NCI-H187 (cell line): Measurements from ENCODE around the gene CACNA2D4.
"Not testable (repeated sequence)": the region's sequence is repeated elsewhere in the genome, so short reads cannot be mapped to it uniquely, and the experiment has no call there.

Source experiments
- DNase-seq, 2 experiments: peaks; one replicate each; lab custom pipeline; 2025; lab: John Stamatoyannopoulos, UW

The CACNA2D4 gene

DNA sequence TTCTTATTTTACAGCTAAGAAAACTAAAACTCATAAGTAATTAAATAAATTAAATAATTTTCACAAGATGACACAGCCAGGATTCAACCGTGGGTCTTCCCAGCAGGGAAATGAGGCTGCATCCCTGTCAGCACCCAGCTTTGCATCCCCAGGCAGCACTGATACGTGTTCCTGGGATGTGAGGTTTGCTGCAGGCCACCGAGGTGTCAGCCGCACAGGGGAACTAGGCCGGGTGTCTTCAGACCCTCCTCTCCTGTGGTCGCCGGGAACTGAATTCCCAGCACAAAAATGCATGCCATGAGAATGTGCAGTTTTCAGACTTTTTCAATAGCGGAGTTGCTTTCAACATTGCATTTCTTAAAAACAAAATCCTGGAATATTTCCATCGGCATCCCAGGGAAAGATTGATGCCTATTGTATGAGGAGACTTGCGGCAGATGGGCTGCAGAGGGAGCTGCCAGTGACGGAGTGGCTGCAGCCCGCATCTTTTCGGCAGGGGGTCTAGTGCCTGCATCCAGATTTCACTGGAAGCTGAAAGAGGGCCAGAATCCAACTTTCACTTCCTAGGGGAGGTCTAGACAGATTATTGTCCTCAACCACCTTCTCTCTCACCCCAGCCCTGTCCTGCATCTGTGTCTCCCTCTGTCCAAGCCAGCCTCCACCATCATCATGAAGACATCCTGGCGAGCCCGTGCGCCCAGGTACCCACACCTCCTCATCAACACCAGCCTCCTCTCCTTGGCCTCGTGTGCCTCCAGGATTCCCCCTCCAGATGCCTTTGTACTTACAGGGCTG lies 85.5 kb downstream of the CACNA2D4 start:
- DNase-seq = no peak

GRCh38 chr12:1830981-1831963 lies 87.2 kb downstream of the CACNA2D4 start:
- no peak for DNase-seq

DNA sequence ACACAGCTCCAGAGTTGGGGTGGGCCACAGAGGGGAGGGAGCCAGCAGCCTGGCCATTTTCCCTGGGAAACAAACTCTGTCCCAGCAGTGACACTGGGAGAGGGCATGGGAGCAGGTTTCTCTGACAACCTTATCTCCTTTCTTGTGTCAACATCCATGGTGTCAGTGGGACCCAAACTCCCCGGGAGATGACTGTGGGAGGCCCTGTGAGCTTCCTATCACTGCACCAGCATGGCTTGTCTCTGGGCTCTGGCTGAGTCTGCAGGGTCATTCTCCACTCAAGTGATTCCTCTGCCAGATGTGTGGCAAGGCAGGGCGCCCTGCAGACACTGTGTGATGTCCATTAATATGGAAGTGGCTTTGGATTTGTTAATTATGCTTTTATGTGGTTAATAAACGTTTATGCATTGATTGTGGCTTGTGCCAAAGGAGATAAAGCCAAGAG lies 88.0 kb downstream of the CACNA2D4 start:
- no peak for DNase-seq

GRCh38 chr12:1829306-1829900 lies 89.0 kb downstream of the CACNA2D4 start:
- no peak for DNase-seq

- no peak for DNase-seq
Measured at GRCh38 chr12:1828856-1829255, 89.6 kb downstream of the CACNA2D4 start.

DNA sequence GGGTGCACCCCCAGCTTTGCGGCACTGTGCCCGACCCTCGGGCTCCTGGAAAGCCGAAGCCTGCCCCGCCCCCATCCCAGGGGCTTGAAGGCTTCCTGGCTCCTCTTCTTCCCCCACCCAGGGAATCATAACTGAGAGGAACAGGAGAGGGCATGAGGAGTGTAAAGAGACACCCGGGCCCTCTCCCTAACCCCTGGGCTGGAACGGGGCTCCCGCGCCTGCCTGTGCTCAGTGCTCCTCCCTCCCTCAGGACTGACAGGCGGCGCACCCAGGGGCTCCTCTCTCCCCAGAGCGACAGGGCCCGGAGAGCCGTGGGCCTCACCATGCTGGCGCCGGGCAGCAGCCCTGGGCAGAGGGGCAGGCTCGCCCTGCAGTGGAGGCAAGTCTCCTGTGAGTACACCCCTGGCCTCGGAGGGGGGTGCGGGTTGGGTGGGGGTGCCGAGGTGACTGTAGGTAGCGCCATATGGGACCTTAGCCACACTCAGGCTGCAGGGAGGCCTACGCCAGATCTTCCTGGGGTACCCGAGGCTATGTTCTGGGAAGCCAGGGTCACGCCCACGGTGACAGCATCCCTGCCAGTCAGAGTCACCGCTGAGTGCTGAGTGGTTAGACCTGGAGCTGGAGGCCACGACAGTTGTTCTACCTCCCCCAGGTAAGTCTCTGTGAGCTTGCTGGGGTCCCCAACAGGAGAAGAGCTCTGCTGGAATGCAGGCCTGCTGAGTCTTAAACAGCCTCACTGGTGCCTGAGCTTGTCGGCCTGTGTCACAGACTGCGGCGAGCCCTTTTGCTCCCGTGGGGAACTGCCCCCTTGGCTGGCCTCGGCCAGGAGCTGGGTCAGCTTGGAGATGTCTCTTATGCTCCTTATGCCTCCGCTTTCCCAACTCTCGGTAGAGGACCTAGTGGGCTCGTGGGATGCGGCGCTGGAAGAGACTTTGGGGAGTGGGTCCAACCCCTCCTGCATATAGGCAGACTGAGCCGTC lies 90.3 kb downstream of the CACNA2D4 start:
- DNase-seq = no peak

- no peak for DNase-seq
Measured at GRCh38 chr12:1826867-1827705, 91.4 kb downstream of the CACNA2D4 start.

- DNase-seq = no peak
Measured at GRCh38 chr12:1826401-1826800, 92.1 kb downstream of the CACNA2D4 start.

GRCh38 chr12:1825382-1826102 lies 92.9 kb downstream of the CACNA2D4 start:
- DNase-seq = no peak

- DNase-seq = no peak
Measured at GRCh38 chr12:1823237-1823636, 95.2 kb downstream of the CACNA2D4 start.

DNA sequence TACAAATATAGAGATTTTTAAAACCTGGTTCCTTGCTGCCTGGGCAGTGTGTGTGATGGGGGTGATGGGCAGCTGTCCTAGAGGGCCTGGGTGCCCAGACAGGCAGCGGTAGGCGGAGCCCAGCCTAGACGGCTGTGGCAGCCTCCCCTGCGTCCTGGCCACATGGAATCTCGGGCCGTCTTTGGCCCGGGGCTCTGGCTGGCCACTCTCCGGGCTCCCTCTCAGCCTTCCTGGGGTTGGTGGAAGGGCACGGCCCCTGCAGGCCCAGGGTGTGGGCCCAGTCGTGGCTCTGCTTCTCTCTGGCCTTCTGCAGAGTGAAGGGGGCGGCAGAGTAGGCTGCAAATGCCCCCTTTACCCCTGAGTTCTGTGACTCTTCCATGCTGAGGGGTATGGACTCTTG lies 95.8 kb downstream of the CACNA2D4 start:
- DNase-seq = no peak

DNA sequence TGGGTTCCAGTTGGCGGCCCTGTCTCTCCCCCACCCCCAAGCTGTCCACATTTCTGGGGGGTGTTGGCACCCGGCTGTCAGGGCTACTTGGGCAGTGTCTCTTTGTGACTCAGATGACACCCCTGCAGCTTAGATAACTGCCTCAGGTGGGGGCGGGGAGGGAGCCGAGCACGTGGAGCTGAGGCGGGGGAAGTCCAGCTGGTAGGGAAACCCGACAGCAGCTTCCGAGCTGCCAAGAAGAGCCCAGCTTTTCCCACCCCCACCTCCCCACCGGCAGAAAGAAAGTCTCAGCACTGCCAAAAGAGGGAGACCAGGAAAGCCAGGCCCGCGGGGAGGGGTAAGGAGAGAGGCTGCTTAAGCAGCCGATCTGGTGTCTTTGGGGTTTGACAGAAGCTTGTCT lies 96.6 kb downstream of the CACNA2D4 start:
- DNase-seq = no peak

- DNase-seq = no peak
Measured at GRCh38 chr12:1820896-1821291, 97.6 kb downstream of the CACNA2D4 start.

- DNase-seq = no peak
Measured at GRCh38 chr12:1820191-1820895, 98.1 kb downstream of the CACNA2D4 start, which contains the start of gene LRTM2. Gene LRTM2 (plus strand): TSS chr12:1820565. CDS start chr12:1828149, 7,584 bp downstream.

GRCh38 chr12:1819571-1819970 lies 98.9 kb downstream of the CACNA2D4 start:
- no peak for DNase-seq

DNA sequence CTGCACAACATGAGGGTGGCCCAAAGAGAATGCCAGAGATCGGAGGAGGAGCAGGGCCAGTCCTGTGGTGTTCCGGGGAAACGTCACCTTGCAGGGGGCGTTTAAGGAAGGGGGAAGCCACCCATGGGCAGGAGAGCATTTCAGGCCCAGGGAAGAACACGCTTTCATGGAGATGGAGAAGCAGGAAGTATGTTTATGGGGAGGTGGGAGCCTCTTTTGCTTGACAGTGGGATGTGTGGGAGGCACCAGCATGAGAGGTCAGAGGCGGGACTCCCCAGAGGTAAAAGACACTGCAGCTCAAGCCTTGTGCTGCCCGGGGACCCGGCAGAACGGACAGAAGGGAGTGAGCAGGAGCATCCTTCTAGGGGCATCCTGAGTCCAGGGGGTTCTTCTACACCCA lies 99.4 kb downstream of the CACNA2D4 start:
- no peak for DNase-seq

- DNase-seq = not testable (repeated sequence)
Measured at GRCh38 chr12:1817928-1818327, 100.5 kb downstream of the CACNA2D4 start.

DNA sequence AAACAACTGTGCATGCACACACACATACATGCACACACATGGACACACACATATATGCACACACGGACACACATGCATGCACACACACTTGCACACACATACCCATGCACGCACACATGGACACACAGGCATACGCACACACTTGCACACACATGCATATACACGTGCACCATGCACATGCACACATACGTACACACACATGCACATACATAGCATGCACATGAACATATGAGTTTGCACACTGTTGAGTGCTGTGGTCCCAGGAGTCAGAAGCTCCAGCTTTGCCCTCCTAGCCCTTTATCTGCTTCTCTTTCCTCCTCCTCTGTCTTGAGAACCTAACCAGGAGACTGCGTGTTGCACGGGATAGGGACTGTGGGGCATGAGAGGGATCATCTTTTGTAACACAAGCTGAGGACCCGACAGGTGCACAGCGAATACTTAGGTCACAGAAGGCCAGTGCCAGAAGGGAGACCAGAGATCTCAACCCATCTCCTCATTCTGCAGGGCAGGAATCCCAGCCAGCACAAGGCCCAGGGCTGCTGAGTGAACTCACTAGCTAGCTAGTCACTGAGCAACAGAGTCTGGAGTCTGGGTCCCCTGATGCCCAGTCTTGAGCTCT lies 101.6 kb downstream of the CACNA2D4 start:
- DNase-seq = no peak
